Lower leg skin (tissue), 4 donors: ENCODE results near the gene SCAMP2. TPM values are rescaled to one million over a fixed set of nuclear protein-coding genes. Genes with fewer than 3 reads are reported as not detected.
"Not testable (repeated sequence)": the region's sequence is repeated elsewhere in the genome, so short reads cannot be mapped to it uniquely, and the experiment has no call there.

Source experiments
- DNase-seq, 2 donors: peaks; one replicate each; pipeline ENCODE4 v3.0.0-alpha.2; 2019; ENCODE audit warnings: low spot score in 2 of 2
- H3K4me3 ChIP-seq: fragments of 200-600 bp; sonication (generic); 2 replicates; pipeline ENCODE4 v1.5.1; 2017; ENCODE audit warnings: mild to moderate bottlenecking, low read depth; ENCODE audit not compliant: poor library complexity, severe bottlenecking
- CTCF ChIP-seq, 3 donors: fragments of 450-650 bp; IDR thresholded peaks; one replicate each; pipeline ENCODE4 v1.5.1; 2016; ENCODE audit warnings: antibody characterized with exemption in 3 of 3, mild to moderate bottlenecking in 3 of 3, moderate library complexity in 2 of 3
- POLR2A ChIP-seq, 2 donors: fragments of 450-650 bp; IDR thresholded peaks; one replicate each; pipeline ENCODE4 v1.6.1; 2016 to 2017; ENCODE audit warnings: antibody characterized with exemption in 2 of 2, mild to moderate bottlenecking in 1 of 2, moderate library complexity in 1 of 2
- WGBS, 2 donors: methylation state at CpG; one replicate each; pipeline ENCODE4 v1.1.5; 2018; 5-methylcytosine and 5-hydroxymethylcytosine counted together
- intact Hi-C: fragments of 100-400 bp; cut with DNase I; formaldehyde crosslinking; loops from one replicate; pipeline ENCODE4 v1.15.0; 2023; ENCODE audit warnings: low total_unique reads
- total RNA-seq, 4 donors: library from RNA; depleted of rRNA; stranded (reverse); fragments of >200 nt; gene quantifications; one replicate each; pipeline ENCODE4 v1.1.0, GENCODE V29; 2016

The SCAMP2 gene
- total RNA-seq = 100 to 1,000 TPM in 3 of 4 donors, 10 to 100 TPM in 1; 97.2 to 134 (median 107) TPM

GRCh38 chr15:74873036-74873755 is at the start of gene SCAMP2:
Gene SCAMP2 (minus strand): TSS chr15:74873365. CDS start chr15:74873255, 110 bp downstream.
- 1% methylated on average over 25 to 28 of the region's 52 CpGs for WGBS, 2 donors
- DNase-seq = peak; percentile 91 to 99
- H3K4me3 ChIP-seq = peak within 1 kb of the TSS; percentile 38
- TF ChIP-seq CTCF (IDR thresholded peaks at IDR 0.05) = no peak
- peak in 1 of 2 donors; percentile 41 for TF ChIP-seq POLR2A (IDR thresholded peaks at IDR 0.05)
- intact Hi-C loops = no loop called here

GRCh38 chr15:74920456-74920855 is 47.3 kb upstream of the SCAMP2 start:
- DNase-seq = no peak
- intact Hi-C loops = no loop called here
- TF ChIP-seq POLR2A (IDR thresholded peaks at IDR 0.05) = no peak
- no peak for TF ChIP-seq CTCF (IDR thresholded peaks at IDR 0.05)
- 81 to 89% methylated on average over 8 of the region's 8 CpGs for WGBS, 2 donors
- H3K4me3 ChIP-seq = no peak overlapping the region

- no peak for DNase-seq
- no peak overlapping the region for H3K4me3 ChIP-seq
- intact Hi-C loops = no loop called here
- TF ChIP-seq CTCF (IDR thresholded peaks at IDR 0.05) = no peak
- no peak for TF ChIP-seq POLR2A (IDR thresholded peaks at IDR 0.05)
- WGBS, 2 donors = 93 to 94% methylated on average over 6 of the region's 6 CpGs
These were observed 44.5 kb upstream of the SCAMP2 start for GRCh38 chr15:74917676-74918075.

- H3K4me3 ChIP-seq, DNase-seq: not testable (repeated sequence)
- 94 to 95% methylated on average over 8 of the region's 8 CpGs for WGBS, 2 donors
- intact Hi-C loops = loop anchor here (2.0 kb wide), 1 partner anchor 15 kb away; no protein-coding TSS in a partner anchor
These were observed 40.6 kb upstream of the SCAMP2 start for GRCh38 chr15:74913799-74914198.

- no peak for TF ChIP-seq CTCF (IDR thresholded peaks at IDR 0.05)
- TF ChIP-seq POLR2A (IDR thresholded peaks at IDR 0.05) = no peak
These were observed 39.9 kb upstream of the SCAMP2 start for GRCh38 chr15:74913041-74913440.

GRCh38 chr15:74908635-74909034 is 35.5 kb upstream of the SCAMP2 start:
- intact Hi-C loops = no loop called here
- DNase-seq = no peak
- 94 to 95% methylated on average over 4 of the region's 4 CpGs for WGBS, 2 donors
- no peak for TF ChIP-seq CTCF (IDR thresholded peaks at IDR 0.05)
- no peak for TF ChIP-seq POLR2A (IDR thresholded peaks at IDR 0.05)
- no peak overlapping the region for H3K4me3 ChIP-seq

More at GRCh38 chr15:74913041-74913440, 39.9 kb upstream of the SCAMP2 start:
- no peak overlapping the region for H3K4me3 ChIP-seq
- 91 to 92% methylated on average over 9 of the region's 9 CpGs for WGBS, 2 donors
- no peak for DNase-seq
- intact Hi-C loops = loop anchor here (2.0 kb wide), 1 partner anchor 16 kb away; no protein-coding TSS in a partner anchor
